OCI-LY1 (cell line): ENCODE measurements around the gene DUSP3.

ENCODE experiments used
- EZH2 ChIP-seq: fragments of 200-600 bp; sonication (generic), shearing (Covaris generic); IDR thresholded peaks from 2 replicates; pipeline ENCODE4 v1.8.0; 2017; ENCODE audit warnings: borderline replicate concordance, mixed run types, mild to moderate bottlenecking, antibody characterized with exemption, low read length, moderate library complexity, mixed read lengths
- TF ChIP-seq, protein P1 (sequence below): fragments of 200-600 bp; sonication (generic), shearing (Covaris generic); IDR thresholded peaks from 2 replicates; pipeline ENCODE4 v1.5.1; 2017; ENCODE audit warnings: mild to moderate bottlenecking, antibody characterized with exemption, low read length, moderate library complexity, mixed read lengths

- TF ChIP-seq, protein P1, sequence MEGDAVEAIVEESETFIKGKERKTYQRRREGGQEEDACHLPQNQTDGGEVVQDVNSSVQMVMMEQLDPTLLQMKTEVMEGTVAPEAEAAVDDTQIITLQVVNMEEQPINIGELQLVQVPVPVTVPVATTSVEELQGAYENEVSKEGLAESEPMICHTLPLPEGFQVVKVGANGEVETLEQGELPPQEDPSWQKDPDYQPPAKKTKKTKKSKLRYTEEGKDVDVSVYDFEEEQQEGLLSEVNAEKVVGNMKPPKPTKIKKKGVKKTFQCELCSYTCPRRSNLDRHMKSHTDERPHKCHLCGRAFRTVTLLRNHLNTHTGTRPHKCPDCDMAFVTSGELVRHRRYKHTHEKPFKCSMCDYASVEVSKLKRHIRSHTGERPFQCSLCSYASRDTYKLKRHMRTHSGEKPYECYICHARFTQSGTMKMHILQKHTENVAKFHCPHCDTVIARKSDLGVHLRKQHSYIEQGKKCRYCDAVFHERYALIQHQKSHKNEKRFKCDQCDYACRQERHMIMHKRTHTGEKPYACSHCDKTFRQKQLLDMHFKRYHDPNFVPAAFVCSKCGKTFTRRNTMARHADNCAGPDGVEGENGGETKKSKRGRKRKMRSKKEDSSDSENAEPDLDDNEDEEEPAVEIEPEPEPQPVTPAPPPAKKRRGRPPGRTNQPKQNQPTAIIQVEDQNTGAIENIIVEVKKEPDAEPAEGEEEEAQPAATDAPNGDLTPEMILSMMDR = no peak
- no peak for TF ChIP-seq EZH2
Measured at GRCh38 chr17:43784068-43784467, 5.3 kb upstream of the DUSP3 start.
